Lower leg skin (tissue), 3 donors: Measurements from ENCODE around the gene ITM2B.
A peak's percentile ranks its signal among the peaks of the same experiment; 100 is the strongest.

Experiments used
- CTCF ChIP-seq, 3 donors: fragments of 450-650 bp; IDR thresholded peaks; one replicate each; pipeline ENCODE4 v1.5.1; 2016; ENCODE audit warnings: antibody characterized with exemption in 3 of 3, mild to moderate bottlenecking in 3 of 3, moderate library complexity in 2 of 3
- POLR2A ChIP-seq, 2 donors: fragments of 450-650 bp; IDR thresholded peaks; one replicate each; pipeline ENCODE4 v1.6.1; 2016 to 2017; ENCODE audit warnings: antibody characterized with exemption in 2 of 2, mild to moderate bottlenecking in 1 of 2, moderate library complexity in 1 of 2

DNA sequence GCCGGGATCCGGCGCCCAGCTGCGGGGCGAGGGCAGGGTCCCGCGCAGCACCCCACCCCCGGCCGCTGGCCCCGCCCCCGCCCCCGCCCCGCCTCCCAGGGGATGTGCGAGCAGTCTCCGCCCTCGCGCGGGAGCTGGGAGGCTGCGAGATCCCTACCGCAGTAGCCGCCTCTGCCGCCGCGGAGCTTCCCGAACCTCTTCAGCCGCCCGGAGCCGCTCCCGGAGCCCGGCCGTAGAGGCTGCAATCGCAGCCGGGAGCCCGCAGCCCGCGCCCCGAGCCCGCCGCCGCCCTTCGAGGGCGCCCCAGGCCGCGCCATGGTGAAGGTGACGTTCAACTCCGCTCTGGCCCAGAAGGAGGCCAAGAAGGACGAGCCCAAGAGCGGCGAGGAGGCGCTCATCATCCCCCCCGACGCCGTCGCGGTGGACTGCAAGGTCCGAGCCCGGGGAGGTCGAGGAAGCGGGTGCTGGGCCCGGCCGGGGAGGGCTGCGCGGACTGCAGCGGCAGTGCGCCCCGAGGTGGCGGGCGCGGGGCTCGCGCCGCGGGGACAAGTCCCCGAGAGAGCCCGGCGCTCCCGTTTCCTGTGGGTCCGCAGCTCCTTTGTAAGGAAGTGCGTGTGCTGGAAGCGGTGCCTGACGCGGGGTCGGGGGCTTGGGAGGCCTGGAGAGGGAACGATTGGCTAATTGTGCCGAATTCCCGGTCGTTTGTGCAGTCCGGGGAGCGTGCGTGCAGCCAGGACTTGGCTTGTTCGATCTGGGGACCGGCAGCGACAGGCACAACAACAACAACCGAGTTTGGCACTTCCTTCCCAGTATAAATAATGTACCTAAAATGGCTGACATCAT lies at the start of gene ITM2B:
- no peak for TF ChIP-seq CTCF (IDR thresholded peaks at IDR 0.05)
- peak in 1 of 2 donors; percentile 71 for TF ChIP-seq POLR2A (IDR thresholded peaks at IDR 0.05)
